Skin epidermis (tissue), 12 donors: ENCODE data around the gene FOXP1.

Experiments
- H3K27ac ChIP-seq, 21 experiments: fragments of 200-600 bp; sonication (generic) in 11 of 21; one replicate each; pipeline ENCODE4 v1.5.0; 2020; ENCODE audit warnings: mild to moderate bottlenecking in 3 of 21, inconsistent platforms in 2 of 21, moderate library complexity in 2 of 21
- H3K4me3 ChIP-seq, 7 experiments: fragments of 200-600 bp; sonication (generic) in 2 of 7; one replicate each; pipeline ENCODE4 v1.5.0; 2020; ENCODE audit warnings: inconsistent platforms in 2 of 7, mild to moderate bottlenecking in 2 of 7, moderate library complexity in 1 of 7

FOXP1 gene

DNA sequence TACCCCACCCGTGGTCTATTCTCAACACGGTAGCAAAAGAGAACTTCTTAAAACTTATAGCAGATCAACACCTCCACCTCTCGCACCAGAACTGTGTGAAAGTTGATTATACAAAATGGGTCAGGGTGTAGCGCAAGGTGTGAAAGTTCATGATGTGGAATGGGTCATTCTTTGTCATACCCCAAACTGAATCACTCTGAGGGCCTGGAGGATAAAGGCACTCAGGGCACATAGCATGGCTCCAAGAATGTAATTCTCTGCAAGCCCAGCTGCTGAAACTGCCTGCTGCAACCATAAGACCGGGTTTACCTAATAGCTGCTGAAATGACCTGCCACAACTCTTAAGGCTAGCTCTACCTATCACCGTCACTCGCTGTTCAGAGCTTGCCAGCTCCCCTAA, 70.0 kb downstream of the FOXP1 start:
- no peak overlapping the region for H3K4me3 ChIP-seq
- no peak overlapping the region for H3K27ac ChIP-seq

- H3K27ac ChIP-seq = peak overlapping the region in 3 of 21 experiments; percentile 8 to 30 (median 17)
- no peak overlapping the region for H3K4me3 ChIP-seq
These were observed 70.4 kb downstream of the FOXP1 start for GRCh38 chr3:71513081-71513480.

DNA sequence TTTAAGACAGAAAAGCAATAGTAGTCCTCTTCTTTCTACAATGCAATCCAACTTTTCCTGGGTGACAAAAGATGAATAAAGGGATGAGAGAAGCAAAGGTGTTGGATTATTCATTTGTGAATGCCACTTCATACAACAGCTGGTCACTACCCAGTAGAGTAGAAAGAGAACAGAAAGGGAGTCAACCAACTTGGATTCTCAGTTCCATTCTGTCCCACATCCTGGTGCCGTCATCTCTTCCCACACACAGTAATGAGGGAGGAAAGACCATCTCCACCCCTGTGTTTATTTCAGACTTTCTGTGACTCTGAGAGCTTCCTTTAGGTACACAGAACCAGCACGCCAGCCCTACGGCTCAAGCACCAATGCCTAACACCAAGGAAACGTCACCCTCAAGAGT, 71.0 kb downstream of the FOXP1 start:
- H3K27ac ChIP-seq = peak overlapping the region in 3 of 21 experiments; percentile 8 to 30 (median 17)
- no peak overlapping the region for H3K4me3 ChIP-seq

DNA sequence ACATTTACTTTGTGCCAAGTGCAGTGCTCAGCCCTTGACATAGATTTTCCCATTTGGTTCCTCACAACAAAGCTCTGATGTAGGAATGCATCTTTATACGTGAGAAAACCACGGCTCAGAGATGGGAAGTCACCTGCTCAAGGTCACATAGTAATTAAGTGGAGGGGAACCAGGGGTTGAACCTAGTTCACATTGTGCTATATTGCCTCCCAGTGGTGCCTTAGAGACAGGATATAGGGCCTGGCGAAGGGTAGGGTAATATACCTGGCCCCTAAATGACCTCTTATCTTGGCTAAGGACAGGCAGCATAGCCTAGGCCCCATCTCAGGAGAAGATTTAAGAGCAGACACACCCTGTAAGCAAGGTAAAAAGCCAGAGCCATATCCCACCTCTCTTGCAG, 71.5 kb downstream of the FOXP1 start:
- no peak overlapping the region for H3K27ac ChIP-seq
- no peak overlapping the region for H3K4me3 ChIP-seq

- Histone ChIP-seq H3K27ac (peak overlapping the region in 2 of 21 experiments; percentile 7 to 12), H3K4me3 (no peak overlapping the region)
These were observed 72.1 kb downstream of the FOXP1 start for GRCh38 chr3:71511446-71511845.

- Histone ChIP-seq H3K4me3 (no peak overlapping the region), H3K27ac (peak overlapping the region in 2 of 21 experiments; percentile 12 to 24)
These were observed 72.5 kb downstream of the FOXP1 start for GRCh38 chr3:71511037-71511436.

GRCh38 chr3:71510510-71510909, 73.0 kb downstream of the FOXP1 start:
- H3K27ac ChIP-seq = peak overlapping the region in 3 of 21 experiments; percentile 12 to 39 (median 24)

DNA sequence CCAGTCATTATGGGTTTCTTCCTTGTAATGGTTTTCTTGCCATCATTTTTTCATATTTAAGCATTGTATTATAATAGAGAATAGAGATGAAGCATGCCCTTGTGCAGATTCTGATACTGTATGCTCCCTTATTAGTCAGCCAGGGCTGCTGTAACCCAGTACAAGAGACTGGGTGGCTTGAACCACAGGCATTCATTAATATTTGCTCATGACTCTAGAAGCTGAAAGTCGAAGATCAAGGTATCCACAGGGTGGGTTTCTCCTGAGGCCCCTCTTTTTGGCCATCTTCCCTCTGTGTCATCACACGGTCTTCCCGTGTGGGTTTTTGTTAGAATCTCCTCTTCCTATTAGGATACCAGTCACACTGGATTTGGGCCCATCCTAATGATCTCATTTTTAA, 74.5 kb downstream of the FOXP1 start:
- no peak overlapping the region for H3K4me3 ChIP-seq
- peak overlapping the region in 1 of 21 experiments; percentile 36 for H3K27ac ChIP-seq

More at GRCh38 chr3:71510510-71510909, 73.0 kb downstream of the FOXP1 start:
- H3K4me3 ChIP-seq = no peak overlapping the region

GRCh38 chr3:71505767-71506350, 77.7 kb downstream of the FOXP1 start:
- H3K4me3 ChIP-seq = no peak overlapping the region
- H3K27ac ChIP-seq = no peak overlapping the region

DNA sequence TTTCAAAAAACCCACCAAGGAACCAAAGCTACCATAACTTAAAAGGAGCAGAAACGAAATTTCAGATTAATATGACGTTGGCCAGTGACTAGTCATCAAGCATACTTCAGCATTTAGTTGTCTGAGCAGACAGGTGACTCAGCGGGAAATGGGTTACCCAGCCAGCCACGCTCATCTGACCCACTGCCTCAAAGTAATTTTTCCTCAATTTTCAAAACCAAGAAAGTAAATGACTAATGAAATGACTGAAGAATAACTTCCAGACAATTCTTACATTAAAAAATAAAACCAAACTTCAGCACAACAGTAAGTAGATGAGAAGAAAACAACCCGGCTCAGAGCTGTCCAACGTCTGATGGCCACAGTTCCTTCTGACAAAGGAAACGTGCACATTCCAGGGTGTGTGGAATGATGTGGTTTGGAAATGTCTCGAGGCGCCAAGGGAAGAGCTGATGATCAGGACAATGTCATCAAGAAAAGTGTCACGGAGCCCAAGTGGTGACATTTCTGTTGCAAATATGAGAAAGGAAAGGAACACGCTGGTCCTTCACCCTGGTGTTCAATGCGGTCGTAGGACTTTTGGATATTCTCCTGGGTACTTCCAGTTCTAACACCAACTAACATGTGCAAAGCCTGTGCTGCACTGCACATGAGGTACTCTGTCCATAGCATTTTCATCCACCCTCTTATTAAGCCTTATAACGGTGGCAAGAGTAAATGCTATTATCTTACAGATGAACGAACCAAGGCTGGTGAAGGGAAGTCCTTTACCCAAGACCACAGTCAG, 79.1 kb downstream of the FOXP1 start:
- Histone ChIP-seq H3K4me3 (no peak overlapping the region), H3K27ac (peak overlapping the region in 8 of 21 experiments; percentile 4 to 75 (median 36))

GRCh38 chr3:71503525-71504249, 79.8 kb downstream of the FOXP1 start:
- H3K27ac ChIP-seq = peak overlapping the region in 9 of 21 experiments; percentile 7 to 54 (median 33)
- no peak overlapping the region for H3K4me3 ChIP-seq

GRCh38 chr3:71502066-71502625, 81.4 kb downstream of the FOXP1 start:
- Histone ChIP-seq H3K27ac (peak overlapping the region in 4 of 21 experiments; percentile 1 to 54 (median 12)), H3K4me3 (no peak overlapping the region)

DNA sequence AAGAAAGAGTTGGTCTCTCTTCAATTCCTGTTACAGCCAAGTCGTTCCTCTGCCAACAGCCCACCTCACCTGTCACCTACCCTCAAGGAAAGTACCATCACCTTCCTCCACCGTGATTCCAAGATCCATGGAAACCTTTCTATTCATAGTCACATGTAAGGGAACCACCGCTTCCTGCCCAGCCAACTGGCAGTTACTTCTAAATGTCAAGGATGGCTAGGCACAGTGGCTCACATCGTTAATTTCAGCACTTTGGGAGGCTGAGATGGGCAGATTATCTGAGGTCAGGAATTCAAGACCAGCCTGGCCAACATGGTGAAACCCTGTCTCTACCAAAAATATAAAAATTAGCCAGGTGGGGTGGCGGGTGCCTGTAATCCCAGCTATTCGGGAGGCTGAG, 82.8 kb downstream of the FOXP1 start:
- Histone ChIP-seq H3K27ac (peak overlapping the region in 2 of 21 experiments; percentile 2 to 3), H3K4me3 (no peak overlapping the region)

DNA sequence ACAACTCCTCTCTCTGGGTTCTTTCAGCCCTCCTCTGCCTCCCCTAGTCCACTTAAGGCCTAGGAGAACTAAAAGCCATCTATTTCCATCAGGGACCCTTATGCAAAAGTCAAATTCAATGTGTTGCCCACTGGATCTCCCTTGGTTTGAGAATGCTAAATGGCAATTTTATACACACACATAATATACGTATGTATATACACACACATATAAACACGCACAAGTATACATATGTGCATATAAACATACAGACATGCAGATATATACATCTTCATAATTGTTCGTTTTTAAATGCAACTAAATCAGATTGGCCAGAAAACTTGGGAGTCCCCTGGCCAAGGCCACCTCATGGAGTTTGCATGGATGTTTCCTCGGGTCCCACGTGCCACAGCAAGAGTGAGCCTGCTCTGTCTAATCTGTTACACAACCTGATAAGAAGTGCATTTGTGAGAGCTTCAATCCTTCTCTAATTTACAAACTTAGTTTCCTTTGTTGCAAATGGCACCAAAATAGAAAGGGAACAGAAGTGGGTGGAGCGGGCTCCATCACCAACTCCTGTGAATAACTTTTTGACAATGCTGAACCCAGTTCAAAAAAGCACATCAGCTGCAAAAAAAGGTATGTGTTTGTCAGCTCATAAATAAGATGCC, 84.2 kb downstream of the FOXP1 start:
- H3K4me3 ChIP-seq = no peak overlapping the region
- H3K27ac ChIP-seq = peak overlapping the region in 3 of 21 experiments; percentile 51 to 81 (median 80)

GRCh38 chr3:71498543-71498942, 85.0 kb downstream of the FOXP1 start:
- H3K27ac ChIP-seq = peak overlapping the region in 8 of 21 experiments; percentile 5 to 81 (median 50)
- H3K4me3 ChIP-seq = no peak overlapping the region

- Histone ChIP-seq H3K4me3 (no peak overlapping the region), H3K27ac (peak overlapping the region in 10 of 21 experiments; percentile 12 to 81 (median 46))
These were observed 85.5 kb downstream of the FOXP1 start for GRCh38 chr3:71497971-71498444.

DNA sequence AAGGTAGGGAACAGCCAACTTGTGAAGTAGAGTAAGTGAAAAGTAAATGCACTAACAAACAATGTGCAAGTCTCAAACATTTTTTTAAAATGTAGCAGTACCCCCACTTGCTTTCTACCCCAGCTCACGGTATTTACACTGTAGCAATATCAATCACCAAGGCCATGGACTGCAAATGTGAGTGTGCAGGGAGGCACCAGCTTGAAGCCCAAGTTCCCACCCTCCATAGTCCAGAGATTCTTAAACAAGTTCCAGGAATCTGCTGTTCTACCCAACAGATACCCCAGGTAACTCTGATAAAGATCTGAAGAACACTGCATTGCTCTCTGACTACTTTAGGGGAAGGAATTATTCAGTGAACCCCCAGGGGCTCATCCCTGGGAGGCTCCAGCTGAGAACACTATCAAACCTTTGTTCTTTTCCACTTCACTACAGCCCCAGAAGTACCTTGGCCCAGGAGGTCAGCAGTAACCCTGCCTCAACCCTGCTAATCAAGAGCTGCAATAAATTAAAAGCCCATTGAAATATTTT, 86.1 kb downstream of the FOXP1 start:
- no peak overlapping the region for H3K4me3 ChIP-seq
- peak overlapping the region in 12 of 21 experiments; percentile 12 to 81 (median 44) for H3K27ac ChIP-seq

DNA sequence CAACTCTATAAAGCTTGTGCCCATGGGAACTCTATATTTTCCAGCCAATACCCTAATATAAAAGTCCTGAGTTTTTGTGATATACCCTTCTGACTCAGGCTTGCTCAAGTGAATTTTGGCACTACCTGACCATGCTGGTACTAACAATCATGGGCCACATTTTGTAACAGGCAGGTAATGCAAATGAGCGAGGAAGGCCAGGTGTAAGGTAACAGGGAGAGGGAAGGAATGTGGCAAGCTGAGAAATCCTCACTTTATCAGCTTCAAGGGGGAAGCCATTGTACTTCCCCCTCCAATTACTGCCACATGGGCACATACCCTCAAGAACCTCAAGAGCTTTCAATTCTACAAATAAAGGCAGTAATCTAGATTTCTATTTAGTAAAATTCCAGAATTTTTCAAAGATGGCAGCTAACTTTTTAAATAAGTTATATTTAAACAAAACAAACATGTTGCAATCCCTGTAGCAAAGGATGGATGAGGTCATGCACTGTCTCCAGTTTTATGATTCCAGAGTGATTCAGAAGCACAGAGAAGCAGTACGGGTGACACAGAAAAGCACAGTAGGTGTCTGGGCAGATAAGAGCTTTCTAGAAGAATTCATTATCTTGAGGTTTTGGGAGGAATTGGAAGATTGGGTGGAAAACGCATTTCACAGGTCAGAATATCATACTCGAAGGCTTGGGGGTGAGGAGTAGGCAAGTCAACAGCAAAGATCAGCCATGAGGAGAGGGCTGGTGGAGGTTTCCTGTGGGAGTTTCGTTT, 87.6 kb downstream of the FOXP1 start:
- Histone ChIP-seq H3K27ac (peak overlapping the region in 19 of 21 experiments; percentile 4 to 81 (median 55)), H3K4me3 (peak overlapping the region in 1 of 7 experiments; percentile 4)
